ENCODE results near the gene VTA1. TPM values are rescaled to one million over a fixed set of nuclear protein-coding genes. Genes with fewer than 3 reads are reported as not detected.

The VTA1 gene
- total RNA-seq, 1 donor from 2014 or later, result 36.6 TPM

DNA sequence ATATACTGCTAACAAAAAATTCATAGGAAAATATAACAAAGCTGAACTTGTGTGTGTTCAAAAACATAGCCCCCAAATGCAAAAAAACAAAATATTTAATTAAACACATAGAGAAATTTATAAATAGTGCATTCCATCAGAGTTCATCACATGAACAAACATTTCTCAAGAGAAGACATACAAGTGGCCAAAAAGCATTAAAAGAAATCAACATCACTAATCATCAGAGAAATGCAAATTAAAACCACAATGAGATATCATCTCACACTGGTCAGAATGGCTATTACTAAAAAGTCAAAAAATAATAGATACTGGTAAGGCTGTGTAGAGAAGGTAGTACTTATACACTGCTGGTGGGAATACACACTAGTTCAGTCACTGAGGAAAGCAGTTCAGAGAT lies 115.2 kb downstream of the VTA1 start:
- no peak for DNase-seq (ENCODE audit: low spot score)
- H3K36me3 Mint-ChIP-seq (ENCODE audit: low read depth, unreplicated experiment), result no peaks in the 10 kb centered on the region
- peaks cover 15% of the 10 kb centered on the region for H3K4me1 Mint-ChIP-seq (ENCODE audit: unreplicated experiment)
- peaks cover 1% of the 10 kb centered on the region for H3K27me3 Mint-ChIP-seq (ENCODE audit: unreplicated experiment)
- H3K27ac Mint-ChIP-seq (ENCODE audit: unreplicated experiment), result no peak overlapping the region
- H3K4me3 Mint-ChIP-seq (ENCODE audit: unreplicated experiment), result no peak overlapping the region
- no peaks in the 10 kb centered on the region for H3K9me3 Mint-ChIP-seq (ENCODE audit: unreplicated experiment)
- TF ChIP-seq, protein P1, sequence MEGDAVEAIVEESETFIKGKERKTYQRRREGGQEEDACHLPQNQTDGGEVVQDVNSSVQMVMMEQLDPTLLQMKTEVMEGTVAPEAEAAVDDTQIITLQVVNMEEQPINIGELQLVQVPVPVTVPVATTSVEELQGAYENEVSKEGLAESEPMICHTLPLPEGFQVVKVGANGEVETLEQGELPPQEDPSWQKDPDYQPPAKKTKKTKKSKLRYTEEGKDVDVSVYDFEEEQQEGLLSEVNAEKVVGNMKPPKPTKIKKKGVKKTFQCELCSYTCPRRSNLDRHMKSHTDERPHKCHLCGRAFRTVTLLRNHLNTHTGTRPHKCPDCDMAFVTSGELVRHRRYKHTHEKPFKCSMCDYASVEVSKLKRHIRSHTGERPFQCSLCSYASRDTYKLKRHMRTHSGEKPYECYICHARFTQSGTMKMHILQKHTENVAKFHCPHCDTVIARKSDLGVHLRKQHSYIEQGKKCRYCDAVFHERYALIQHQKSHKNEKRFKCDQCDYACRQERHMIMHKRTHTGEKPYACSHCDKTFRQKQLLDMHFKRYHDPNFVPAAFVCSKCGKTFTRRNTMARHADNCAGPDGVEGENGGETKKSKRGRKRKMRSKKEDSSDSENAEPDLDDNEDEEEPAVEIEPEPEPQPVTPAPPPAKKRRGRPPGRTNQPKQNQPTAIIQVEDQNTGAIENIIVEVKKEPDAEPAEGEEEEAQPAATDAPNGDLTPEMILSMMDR (IDR thresholded peaks at IDR 0.05; ENCODE audit: unreplicated experiment), result no peak

DNA sequence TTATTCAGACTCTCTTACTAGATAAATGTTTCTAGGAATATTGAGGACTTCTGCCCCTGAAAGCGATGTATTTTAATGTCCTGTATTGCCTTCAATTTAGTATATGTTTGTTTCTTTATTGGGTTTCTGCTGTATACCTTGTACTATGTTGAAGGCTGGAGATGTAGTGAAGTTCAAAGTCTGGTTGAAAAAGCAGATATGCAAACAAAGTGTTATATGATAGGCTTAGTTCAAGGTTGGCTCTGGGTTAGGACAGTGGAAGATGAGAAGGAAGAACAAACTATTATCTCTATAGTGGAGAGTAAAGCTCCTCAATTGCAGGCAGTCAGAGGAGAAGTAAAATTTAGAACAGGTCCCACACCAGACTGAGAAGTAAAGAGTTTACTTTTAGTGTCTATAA lies 118.4 kb downstream of the VTA1 start:
- TF ChIP-seq, protein P1 (IDR thresholded peaks at IDR 0.05; ENCODE audit: unreplicated experiment), result no peak
- DNase-seq (ENCODE audit: low spot score), result no peak
- no peak overlapping the region for H3K27ac Mint-ChIP-seq (ENCODE audit: unreplicated experiment)
- peaks cover 1% of the 10 kb centered on the region for H3K27me3 Mint-ChIP-seq (ENCODE audit: unreplicated experiment)
- H3K36me3 Mint-ChIP-seq (ENCODE audit: low read depth, unreplicated experiment), result no peaks in the 10 kb centered on the region
- H3K4me1 Mint-ChIP-seq (ENCODE audit: unreplicated experiment), result peaks cover 15% of the 10 kb centered on the region
- no peaks in the 10 kb centered on the region for H3K9me3 Mint-ChIP-seq (ENCODE audit: unreplicated experiment)
- H3K4me3 Mint-ChIP-seq (ENCODE audit: unreplicated experiment), result no peak overlapping the region

DNA sequence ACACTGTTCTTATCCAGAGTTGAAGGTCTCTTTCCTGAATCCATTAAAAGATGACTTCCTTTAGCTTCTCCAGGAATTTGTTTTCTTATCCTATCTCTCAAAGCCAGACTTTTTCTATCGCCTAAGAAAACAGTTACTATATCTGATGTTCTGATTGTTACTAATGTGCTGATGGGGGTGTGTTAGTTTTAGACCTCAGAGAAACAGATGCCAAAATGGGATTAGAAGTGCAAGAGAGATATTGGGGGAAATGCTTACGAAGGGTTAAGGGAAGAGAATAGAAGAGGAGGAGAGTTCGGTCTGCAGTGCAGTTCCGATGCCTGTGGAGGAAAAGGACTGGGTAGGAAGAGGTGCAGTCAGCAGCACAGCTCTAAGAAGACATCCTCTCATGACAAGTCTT lies 119.0 kb downstream of the VTA1 start:
- TF ChIP-seq, protein P1 (IDR thresholded peaks at IDR 0.05; ENCODE audit: unreplicated experiment), result no peak
- H3K36me3 Mint-ChIP-seq (ENCODE audit: low read depth, unreplicated experiment), result no peaks in the 10 kb centered on the region
- peaks cover 15% of the 10 kb centered on the region for H3K4me1 Mint-ChIP-seq (ENCODE audit: unreplicated experiment)

DNA sequence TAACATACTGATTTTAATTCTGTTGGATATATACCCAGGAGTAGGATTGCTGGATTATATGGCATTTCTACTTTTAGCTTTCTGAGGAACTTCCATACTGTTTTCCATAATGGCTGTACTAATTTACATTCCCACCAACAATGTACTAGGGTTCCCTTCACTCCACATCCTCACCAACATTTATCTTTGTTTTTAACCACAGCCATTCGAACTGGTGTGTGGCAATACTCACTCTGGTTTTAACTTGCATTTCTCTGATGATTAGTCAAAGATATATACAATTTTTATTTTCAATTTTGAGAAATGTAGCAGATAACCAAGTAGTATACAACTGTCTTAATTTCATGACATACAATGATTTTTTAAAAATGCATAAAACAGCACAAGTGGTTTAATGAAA lies 124.4 kb downstream of the VTA1 start:
- Mint-ChIP-seq H3K4me3 (ENCODE audit: unreplicated experiment) (no peak overlapping the region), H3K4me1 (ENCODE audit: unreplicated experiment) (peaks cover 3% of the 10 kb centered on the region), H3K27me3 (ENCODE audit: unreplicated experiment) (peaks cover 2% of the 10 kb centered on the region), H3K27ac (ENCODE audit: unreplicated experiment) (no peak overlapping the region), H3K36me3 (ENCODE audit: low read depth, unreplicated experiment) (no peaks in the 10 kb centered on the region), H3K9me3 (ENCODE audit: unreplicated experiment) (no peaks in the 10 kb centered on the region)
- TF ChIP-seq, protein P1 (IDR thresholded peaks at IDR 0.05; ENCODE audit: unreplicated experiment), result no peak
- no peak for DNase-seq (ENCODE audit: low spot score)

More for the DNA sequence above, 119.0 kb downstream of the VTA1 start:
- Mint-ChIP-seq H3K4me3 (ENCODE audit: unreplicated experiment) (no peak overlapping the region), H3K27ac (ENCODE audit: unreplicated experiment) (no peak overlapping the region), H3K27me3 (ENCODE audit: unreplicated experiment) (peaks cover 3% of the 10 kb centered on the region), H3K9me3 (ENCODE audit: unreplicated experiment) (no peaks in the 10 kb centered on the region)
- no peak for DNase-seq (ENCODE audit: low spot score)

Other genes starting within 250 kb of the VTA1 start
- not detected for gene GJE1, start 14.3 kb upstream of the VTA1 start, total RNA-seq (ENCODE audit: unreplicated experiment)
- gene NMBR, start 141 bp upstream of the VTA1 start, total RNA-seq (ENCODE audit: unreplicated experiment), result not detected
- 8.8 TPM for gene ADGRG6, start 154.7 kb downstream of the VTA1 start, total RNA-seq (ENCODE audit: unreplicated experiment)